ENCODE measurements around the gene SETBP1.

GRCh38 chr18:44837482-44838180 lies 156.9 kb downstream of the SETBP1 start:
- TF ChIP-seq POLR2A (IDR thresholded peaks at IDR 0.05) (no peak), CTCF (IDR thresholded peaks at IDR 0.05) (no peak)
